Sigmoid colon (tissue), 7 donors: ENCODE measurements around the gene CD99L2. TPM values are rescaled to one million over a fixed set of nuclear protein-coding genes. Genes with fewer than 3 reads are reported as not detected.

Source experiments
- DNase-seq: peaks from one replicate; pipeline ENCODE4 v3.0.0-alpha.2; 2019
- H3K27ac ChIP-seq, 4 donors: fragments of 200-600 bp; sonication (generic); one replicate each; pipeline ENCODE4 v1.5.1; 2016 to 2019; ENCODE audit warnings: mild to moderate bottlenecking in 1 of 4
- H3K27me3 ChIP-seq, 3 donors: fragments of 200-600 bp; sonication (generic); one replicate each; pipeline ENCODE4 v1.5.1; 2019; ENCODE audit warnings: mild to moderate bottlenecking in 1 of 3
- H3K36me3 ChIP-seq, 4 donors: fragments of 200-600 bp; sonication (generic); one replicate each; pipeline ENCODE4 v1.5.1; 2016 to 2019
- H3K4me1 ChIP-seq, 4 donors: fragments of 200-600 bp; sonication (generic); one replicate each; pipeline ENCODE4 v1.5.1; 2017 to 2019
- H3K4me3 ChIP-seq, 4 donors: fragments of 200-600 bp; sonication (generic); one replicate each; pipeline ENCODE4 v1.5.1; 2017 to 2019; ENCODE audit warnings: mild to moderate bottlenecking in 2 of 4, moderate library complexity in 1 of 4
- H3K9me3 ChIP-seq, 4 donors: fragments of 200-600 bp in 3 of 4; sonication (generic) in 3 of 4; one replicate each; pipeline versions ENCODE4 v1.5.1 to v1.6.1; 2013 to 2019
- CTCF ChIP-seq, 4 experiments: fragments of 450-650 bp in 3 of 4; fragments of 200-600 bp in 1 of 4; IDR thresholded peaks; one replicate each; pipeline ENCODE4 v1.5.1; 2016 to 2019; ENCODE audit warnings: antibody characterized with exemption in 4 of 4, mild to moderate bottlenecking in 3 of 4, moderate library complexity in 2 of 4
- EP300 ChIP-seq, 4 donors: sonication (generic); formaldehyde crosslinking; IDR thresholded peaks; one replicate each; pipeline ENCODE4 v1.6.1; 2017; ENCODE audit warnings: antibody characterized with exemption in 4 of 4
- POLR2A ChIP-seq, 2 donors: fragments of 450-650 bp; IDR thresholded peaks; one replicate each; pipeline ENCODE4 v1.6.1; 2016; ENCODE audit warnings: antibody characterized with exemption in 2 of 2, mild to moderate bottlenecking in 2 of 2, moderate library complexity in 2 of 2
- POLR2AphosphoS5 ChIP-seq, 4 donors: sonication (generic); formaldehyde crosslinking; IDR thresholded peaks; one replicate each; pipeline ENCODE4 v1.6.1; 2017; ENCODE audit warnings: antibody characterized with exemption in 4 of 4
- WGBS, 2 donors: extraction: QIAGEN DNeasy Blood & Tissue Kit; methylation state at CpG; one replicate each; pipeline ENCODE4 v1.1.7; 2013; 5-methylcytosine and 5-hydroxymethylcytosine counted together
- intact Hi-C: fragments of 100-400 bp; cut with DNase I; formaldehyde crosslinking; loops from one replicate; pipeline ENCODE4 v1.15.1; 2023
- polyA plus RNA-seq, 3 donors: library from polyadenylated mRNA; stranded (reverse); fragments of 200-250 nt; gene quantifications; one replicate each; pipeline ENCODE4 v1.2.3, GENCODE V29; 2013
- total RNA-seq, 4 donors: library from RNA; depleted of rRNA; stranded (reverse); fragments of >200 nt; gene quantifications; one replicate each; pipeline ENCODE4 v1.1.0, GENCODE V29; 2016
- donor health status: healthy with polysubstance abuse.
- donor health status: Bipolar disorder and iron deficiency.
- donor health status: healthy.

CD99L2 gene
- total and polyA plus RNA-seq, 7 donors: 4.8 to 62.6 (median 55.8) TPM

GRCh38 chrX:150902434-150903109 is 4.1 kb upstream of the CD99L2 start:
- H3K4me3 ChIP-seq: no peak overlapping the region
- no peaks in the 10 kb centered on the region for H3K36me3 ChIP-seq
- intact Hi-C loops: loop anchor here (10.0 kb wide), 1 partner anchor 182 kb away; no protein-coding TSS in a partner anchor
- no peak for TF ChIP-seq CTCF (IDR thresholded peaks at IDR 0.05)
- no peak for TF ChIP-seq EP300 (IDR thresholded peaks at IDR 0.05)
- TF ChIP-seq POLR2AphosphoS5 (IDR thresholded peaks at IDR 0.05): no peak
- no peak for TF ChIP-seq POLR2A (IDR thresholded peaks at IDR 0.05)
- H3K4me1 ChIP-seq: peaks cover 0 to 1% (median 0%) of the 10 kb centered on the region in 4 donors
- no peak for DNase-seq
- 63 to 70% methylated on average over 7 of the region's 7 CpGs for WGBS, 2 donors
- no peak overlapping the region for H3K27ac ChIP-seq
- no peaks in the 10 kb centered on the region for H3K27me3 ChIP-seq
- no peaks in the 10 kb centered on the region for H3K9me3 ChIP-seq

GRCh38 chrX:150899191-150899757 is 806 bp upstream of the CD99L2 start:
- 1% methylated on average over 42 of the region's 42 CpGs for WGBS, 2 donors
- Histone ChIP-seq H3K4me1 (peaks cover 0 to 7% (median 0%) of the 10 kb centered on the region in 4 donors), H3K4me3 (peak overlapping the region; percentile 44 to 73 (median 70)), H3K9me3 (no peaks in the 10 kb centered on the region), H3K27ac (peak overlapping the region; percentile 71 to 86 (median 76)), H3K36me3 (no peaks in the 10 kb centered on the region), H3K27me3 (no peaks in the 10 kb centered on the region)
- DNase-seq: peak; percentile 68
- TF ChIP-seq POLR2A (IDR thresholded peaks at IDR 0.05): no peak
- TF ChIP-seq EP300 (IDR thresholded peaks at IDR 0.05): no peak
- no peak for TF ChIP-seq POLR2AphosphoS5 (IDR thresholded peaks at IDR 0.05)
- TF ChIP-seq CTCF (IDR thresholded peaks at IDR 0.05): no peak
- intact Hi-C loops: loop anchor here (2.0 kb wide), 1 partner anchor 36 kb away; no protein-coding TSS in a partner anchor

GRCh38 chrX:150897421-150898320 is 797 bp downstream of the CD99L2 start:
- H3K27ac ChIP-seq: peak overlapping the region; percentile 71 to 86 (median 77)
- H3K9me3 ChIP-seq: no peaks in the 10 kb centered on the region
- intact Hi-C loops: loop anchor here (1.0 to 2.0 kb wide), 2 partner anchors 37 to 86 kb away; partner anchors contain the start of gene HMGB3
- peaks cover 0 to 7% (median 0%) of the 10 kb centered on the region in 4 donors for H3K4me1 ChIP-seq
- H3K4me3 ChIP-seq: peak overlapping the region; percentile 44 to 73 (median 70)
- H3K36me3 ChIP-seq: no peaks in the 10 kb centered on the region
- WGBS, 2 donors: 3 to 4% methylated on average over 22 of the region's 22 CpGs
- TF ChIP-seq CTCF (IDR thresholded peaks at IDR 0.05): no peak
- TF ChIP-seq POLR2AphosphoS5 (IDR thresholded peaks at IDR 0.05): no peak
- no peak for TF ChIP-seq POLR2A (IDR thresholded peaks at IDR 0.05)
- TF ChIP-seq EP300 (IDR thresholded peaks at IDR 0.05): no peak
- DNase-seq: no peak
- H3K27me3 ChIP-seq: no peaks in the 10 kb centered on the region

GRCh38 chrX:150896632-150897031 is 1.8 kb downstream of the CD99L2 start:
- WGBS, 2 donors: 90 to 96% methylated on average over 6 of the region's 6 CpGs
- no peak for DNase-seq
- no peak overlapping the region for H3K4me3 ChIP-seq
- intact Hi-C loops: no loop called here
- H3K9me3 ChIP-seq: no peaks in the 10 kb centered on the region
- peaks cover 0 to 7% (median 0%) of the 10 kb centered on the region in 4 donors for H3K4me1 ChIP-seq
- TF ChIP-seq POLR2AphosphoS5 (IDR thresholded peaks at IDR 0.05): no peak
- TF ChIP-seq EP300 (IDR thresholded peaks at IDR 0.05): no peak
- TF ChIP-seq POLR2A (IDR thresholded peaks at IDR 0.05): no peak
- TF ChIP-seq CTCF (IDR thresholded peaks at IDR 0.05): no peak
- H3K27ac ChIP-seq: no peak overlapping the region
- no peaks in the 10 kb centered on the region for H3K36me3 ChIP-seq
- H3K27me3 ChIP-seq: no peaks in the 10 kb centered on the region
